IPS-NIHi7 (cell line): ENCODE data around the gene EGFLAM.

ENCODE experiments used
- DNase-seq: peaks from one replicate; pipeline ENCODE4 v3.0.0; 2012; ENCODE audit warnings: mixed read lengths; ENCODE audit errors: extremely low spot score

Gene EGFLAM

DNA sequence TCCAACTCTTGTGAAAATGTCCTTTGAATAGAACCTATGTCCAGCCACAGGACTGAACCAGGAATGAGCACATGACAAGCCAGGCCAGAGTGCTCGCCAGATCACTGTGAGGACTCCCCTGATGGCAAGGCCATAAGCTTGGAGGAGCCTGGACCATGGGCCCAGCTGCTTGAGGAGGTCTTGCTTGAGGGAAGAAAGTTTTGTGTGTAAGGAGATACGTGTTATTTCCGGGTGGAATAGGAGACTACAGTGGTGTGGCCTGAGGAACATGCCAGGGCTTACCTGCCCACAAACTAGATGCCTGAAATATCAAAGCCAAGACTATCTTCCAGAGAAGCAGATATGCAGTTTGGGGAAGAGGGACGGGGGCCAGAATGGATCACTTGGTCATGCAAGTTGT is 213.3 kb downstream of the EGFLAM start:
- no peak for DNase-seq

DNA sequence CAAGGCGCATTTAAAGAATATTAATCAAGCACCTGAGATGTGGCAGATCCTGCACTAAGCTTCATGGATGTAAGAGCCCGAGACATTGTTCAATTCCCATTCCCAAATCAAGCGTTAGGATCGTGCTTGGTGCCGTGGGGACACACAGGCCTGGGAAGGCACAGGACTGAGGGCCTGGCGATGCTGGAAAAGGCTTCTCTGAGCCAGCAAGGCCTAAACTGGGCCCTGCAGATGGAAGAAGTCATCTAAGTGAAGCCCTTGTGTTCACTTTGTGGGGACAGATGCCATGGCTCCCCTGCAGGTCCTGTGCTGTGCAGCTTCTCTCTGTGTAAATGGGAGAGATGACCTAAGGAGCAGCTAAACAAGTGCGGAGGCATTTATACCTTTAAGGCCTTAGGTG is 214.2 kb downstream of the EGFLAM start:
- DNase-seq = no peak

DNA sequence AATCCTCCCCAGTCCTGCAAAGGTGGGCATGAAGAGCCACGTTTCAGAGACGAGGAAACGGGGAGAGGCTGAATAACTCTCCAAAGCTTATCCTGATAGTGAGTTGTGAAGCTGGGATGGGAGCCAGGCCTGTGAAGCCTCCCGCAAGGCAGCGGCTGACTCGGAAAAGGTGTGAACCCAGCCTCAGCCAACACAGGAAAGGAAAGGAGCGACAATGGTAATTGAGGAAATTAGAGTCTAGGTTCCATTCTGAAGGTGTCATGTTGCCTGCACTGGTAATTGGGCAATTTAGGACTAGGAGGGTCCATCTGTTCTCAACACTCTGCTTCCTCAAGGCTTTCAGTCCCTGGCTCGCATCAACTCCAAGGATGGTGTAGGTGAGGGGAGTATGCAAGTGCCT is 214.6 kb downstream of the EGFLAM start:
- DNase-seq = peak; percentile 37

GRCh38 chr5:38478166-38478565 is 219.8 kb downstream of the EGFLAM start:
- DNase-seq = no peak

DNA sequence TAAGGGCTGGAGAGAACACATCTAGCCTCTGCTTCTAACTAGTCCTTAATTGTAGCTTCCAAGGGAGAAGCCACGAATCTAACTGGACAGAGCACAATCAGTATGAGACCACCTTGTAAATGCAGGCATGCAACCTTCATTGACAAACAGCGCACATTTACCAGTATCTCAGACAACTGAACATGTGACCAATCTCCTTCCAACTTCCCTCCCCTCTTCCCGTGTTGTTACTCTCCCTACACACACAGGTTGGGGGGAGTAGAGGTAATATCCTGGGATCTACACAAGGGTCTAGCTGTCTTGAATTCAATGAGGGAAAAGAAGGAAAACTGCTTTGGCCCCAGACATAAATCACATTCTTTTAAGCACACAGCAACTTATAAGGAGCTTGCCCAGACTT is 220.5 kb downstream of the EGFLAM start:
- no peak for DNase-seq

GRCh38 chr5:38479315-38479904 is 221.1 kb downstream of the EGFLAM start:
- DNase-seq = no peak

DNA sequence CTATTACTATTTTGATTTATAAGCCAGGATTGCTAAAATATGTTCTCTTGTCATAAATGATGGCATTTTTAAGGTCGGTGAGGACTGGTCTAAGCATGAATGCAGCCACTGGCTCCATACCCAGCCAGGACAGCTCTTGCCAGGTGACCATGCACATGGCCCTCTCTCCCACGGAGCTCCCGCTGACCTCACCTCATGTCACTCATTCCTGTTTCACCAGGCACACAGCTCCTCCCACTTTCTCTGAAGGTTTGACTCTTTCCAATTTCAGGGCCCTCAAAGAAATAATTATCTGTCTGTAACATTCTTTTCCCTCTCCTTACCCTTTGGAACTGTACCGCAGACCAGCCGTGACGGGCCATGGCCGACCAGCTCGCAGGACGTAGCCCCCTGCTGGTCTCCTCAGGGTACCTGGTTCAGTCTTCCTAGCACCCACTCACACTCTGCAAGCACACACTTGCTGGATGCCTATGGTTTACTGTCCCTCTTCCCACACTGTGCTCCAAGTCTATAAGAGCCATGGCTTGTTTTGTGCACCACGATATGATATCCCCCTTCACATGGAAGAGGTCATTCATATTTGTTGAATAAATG is 225.5 kb downstream of the EGFLAM start:
- DNase-seq = peak; percentile 48

DNA sequence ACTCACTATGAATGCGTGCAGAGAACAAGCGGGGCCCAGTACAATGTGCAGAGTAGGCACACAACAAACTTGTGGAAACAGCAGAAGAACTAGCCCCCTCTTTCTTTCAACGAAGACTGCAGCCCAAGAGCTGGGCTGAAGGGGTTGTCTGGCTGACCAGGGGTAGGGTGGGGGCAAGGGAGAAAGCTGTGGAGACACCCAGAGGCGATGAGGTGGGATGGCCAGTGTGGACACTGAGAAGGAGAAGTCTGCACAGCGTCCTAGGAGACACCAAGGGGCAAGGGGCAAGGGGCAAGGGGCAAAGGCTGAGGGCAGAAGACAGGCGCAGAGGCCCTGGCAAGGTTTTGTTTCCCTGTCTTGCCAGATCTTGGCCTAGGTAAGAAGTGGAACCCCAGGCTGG is 235.8 kb downstream of the EGFLAM start:
- DNase-seq = no peak

DNA sequence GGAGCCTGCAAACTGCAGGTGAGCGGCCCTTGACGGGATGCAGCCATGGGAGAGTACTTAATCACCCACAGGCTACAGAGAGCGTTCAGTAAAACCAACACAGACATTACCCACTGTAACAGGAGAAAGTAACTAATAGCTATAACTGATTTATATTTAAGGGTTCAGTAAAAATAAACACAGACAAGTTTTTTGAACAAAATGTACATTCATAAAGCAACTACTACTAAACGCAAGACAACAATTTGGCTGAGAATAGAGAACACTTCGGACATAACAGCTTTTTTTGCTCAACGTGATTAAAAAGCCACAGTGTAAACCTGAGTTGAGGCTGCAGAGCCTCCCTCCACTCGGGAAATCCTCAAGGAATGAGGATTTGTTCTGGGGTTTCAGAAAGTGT is 236.4 kb downstream of the EGFLAM start:
- DNase-seq = no peak

- DNase-seq = peak; percentile 43
Measured at GRCh38 chr5:38497946-38498345, 239.6 kb downstream of the EGFLAM start.

DNA sequence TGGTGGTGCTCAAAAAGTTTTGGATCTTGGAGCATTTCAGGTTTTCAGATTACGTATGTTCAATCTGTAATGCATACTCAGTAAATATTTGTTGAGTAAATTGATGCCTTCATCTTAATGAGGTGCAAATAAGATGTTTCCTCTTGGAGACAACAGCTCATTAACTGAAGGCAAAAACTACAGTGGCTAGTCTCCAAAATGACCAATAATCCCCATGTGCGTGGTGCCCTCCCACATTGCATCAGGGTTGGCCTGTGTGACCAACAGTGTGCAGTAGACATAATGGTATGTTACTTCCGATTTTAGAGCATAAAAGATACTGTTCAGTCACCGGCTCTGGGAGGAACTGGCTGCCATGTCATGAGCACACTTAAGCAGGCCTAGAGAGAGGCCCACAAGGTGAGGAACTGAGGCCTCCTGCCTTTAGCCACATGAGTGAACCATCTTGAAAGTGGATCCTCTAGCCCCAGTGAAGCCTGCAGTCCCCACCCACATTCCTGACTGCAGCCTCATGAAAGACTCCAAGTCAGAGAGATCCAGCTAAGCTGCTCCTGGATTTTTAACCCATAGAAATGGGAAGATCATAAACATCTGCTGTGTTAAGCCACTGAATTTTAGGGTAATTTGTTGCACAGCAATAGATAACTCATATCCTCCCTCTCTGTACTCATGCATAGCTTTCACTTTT is 242.4 kb downstream of the EGFLAM start:
- DNase-seq = no peak

GRCh38 chr5:38506302-38506701 is 247.9 kb downstream of the EGFLAM start:
- no peak for DNase-seq

GRCh38 chr5:38509185-38509584 is 250.8 kb downstream of the EGFLAM start:
- no peak for DNase-seq
